ENCODE results near the gene SUGP1. TPM values are rescaled to one million over a fixed set of nuclear protein-coding genes. Genes with fewer than 3 reads are reported as not detected.
A peak's percentile ranks its signal among the peaks of the same experiment; 100 is the strongest.

The SUGP1 gene
- polyA plus RNA-seq, 1 of the 3 experiments (the other 2 are of a cell fraction) = 43.2 TPM

GRCh38 chr19:19304186-19304965 lies 15.9 kb downstream of the SUGP1 start:
- Histone ChIP-seq H3K4me3 (ENCODE audit: low read depth in 2 of 2, low read length in 1 of 2) (no peak overlapping the region), H3K27me3 (ENCODE audit: insufficient read depth) (no peaks in the 10 kb centered on the region), H3K27ac (ENCODE audit: low read depth in 2 of 2, low read length in 1 of 2) (peak overlapping the region in 1 of 2 experiments; percentile 17; a peak in 1 of 4 replicates), H3K9me3 (no peaks in the 10 kb centered on the region), H3K36me3 (replicated peaks in 1 of 2; ENCODE audit: control insufficient read depth in 1 of 2, insufficient read depth in 2 of 2, low read length in 1 of 2) (peaks cover 3 to 60% of the 10 kb centered on the region in 2 experiments), H2AFZ (ENCODE audit: low read depth) (no peak overlapping the region), H3F3A (replicated peaks; ENCODE audit: insufficient read depth) (no peaks in the 10 kb centered on the region), H3K9ac (no peak overlapping the region), H3K9me2 (no peaks in the 10 kb centered on the region), H3K79me2 (ENCODE audit: insufficient read depth) (0 out of 2 replicates have a peak, but pooled peaks cover 4% of the 10 kb centered on the region), H3K4me2 (no peak overlapping the region), H4K20me1 (ENCODE audit: insufficient read depth) (no peaks in the 10 kb centered on the region), H3K4me1 (ENCODE audit: control insufficient read depth in 1 of 2, insufficient read depth in 2 of 2, low read depth in 1 of 2, low read length in 1 of 2) (peaks cover 0 to 17% of the 10 kb centered on the region in 2 experiments; a peak in 1 of 4 replicates)
- no peak for TF ChIP-seq GATA2 (CRISPR knock-in tag; IDR thresholded peaks at IDR 0.05)
- TF ChIP-seq MXI1 (IDR thresholded peaks at IDR 0.05; ENCODE audit: low read depth, low read length) = peak; percentile 31; the same call in 1 of the 2 replicates
- ChIA-PET CTCF (interaction anchor here (0.9 to 1.2 kb wide), 2 partner anchors 38 to 158 kb away, joined by 3 to 4 read pairs; no protein-coding TSS in a partner anchor), POLR2A (no interaction called here)
- 92% methylated on average over 13 of the region's 14 CpGs for WGBS (ENCODE audit: low lambda C conversion rate)
- DNase-seq = peak; percentile 77

- H3K4me3 ChIP-seq (ENCODE audit: low read depth in 2 of 2, low read length in 1 of 2) = no peak overlapping the region
- no peak for TF ChIP-seq ELF1 (IDR thresholded peaks at IDR 0.05)
- TF ChIP-seq EP300 (IDR thresholded peaks at IDR 0.05; ENCODE audit: borderline replicate concordance in 1 of 2, low read depth in 1 of 2, low read length in 1 of 2) = no peak
- no peak for TF ChIP-seq NRF1 (IDR thresholded peaks at IDR 0.05; ENCODE audit: low read depth, low read length)
- no peak for TF ChIP-seq TCF12 (IDR thresholded peaks at IDR 0.05)
- TF ChIP-seq GABPA (IDR thresholded peaks at IDR 0.05; ENCODE audit: low read depth) = no peak
- no peak for TF ChIP-seq RFX5 (IDR thresholded peaks at IDR 0.05; ENCODE audit: low read length)
- TF ChIP-seq MAX (IDR thresholded peaks at IDR 0.05; ENCODE audit: low read depth) = no peak
- no peak for TF ChIP-seq USF2 (IDR thresholded peaks at IDR 0.05; ENCODE audit: borderline replicate concordance, low read depth, low read length)
- TF ChIP-seq, protein P1, sequence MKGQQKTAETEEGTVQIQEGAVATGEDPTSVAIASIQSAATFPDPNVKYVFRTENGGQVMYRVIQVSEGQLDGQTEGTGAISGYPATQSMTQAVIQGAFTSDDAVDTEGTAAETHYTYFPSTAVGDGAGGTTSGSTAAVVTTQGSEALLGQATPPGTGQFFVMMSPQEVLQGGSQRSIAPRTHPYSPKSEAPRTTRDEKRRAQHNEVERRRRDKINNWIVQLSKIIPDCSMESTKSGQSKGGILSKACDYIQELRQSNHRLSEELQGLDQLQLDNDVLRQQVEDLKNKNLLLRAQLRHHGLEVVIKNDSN (IDR thresholded peaks at IDR 0.05; ENCODE audit: borderline replicate concordance, low read depth) = no peak
- TF ChIP-seq POLR2AphosphoS5 (IDR thresholded peaks at IDR 0.05; ENCODE audit: low read depth, low read length) = no peak
Measured at GRCh38 chr19:19303411-19303810, 16.9 kb downstream of the SUGP1 start.

More at GRCh38 chr19:19303411-19303810, 16.9 kb downstream of the SUGP1 start:
- WGBS (ENCODE audit: low lambda C conversion rate) = 97% methylated on average over 11 of the region's 14 CpGs
- Histone ChIP-seq H3K27ac (ENCODE audit: low read depth in 2 of 2, low read length in 1 of 2) (no peak overlapping the region), H3K4me1 (ENCODE audit: control insufficient read depth in 1 of 2, insufficient read depth in 2 of 2, low read depth in 1 of 2, low read length in 1 of 2) (peaks cover 0 to 17% of the 10 kb centered on the region in 2 experiments; a peak in 1 of 4 replicates), H2AFZ (ENCODE audit: low read depth) (no peak overlapping the region), H3F3A (replicated peaks; ENCODE audit: insufficient read depth) (no peaks in the 10 kb centered on the region), H3K9me3 (no peaks in the 10 kb centered on the region), H3K9ac (no peak overlapping the region), H3K27me3 (ENCODE audit: insufficient read depth) (no peaks in the 10 kb centered on the region), H3K9me2 (no peaks in the 10 kb centered on the region), H3K36me3 (replicated peaks in 1 of 2; ENCODE audit: control insufficient read depth in 1 of 2, insufficient read depth in 2 of 2, low read length in 1 of 2) (peaks cover 0 to 60% of the 10 kb centered on the region in 2 experiments), H3K79me2 (ENCODE audit: insufficient read depth) (0 out of 2 replicates have a peak, but pooled peaks cover 4% of the 10 kb centered on the region), H4K20me1 (ENCODE audit: insufficient read depth) (no peaks in the 10 kb centered on the region), H3K4me2 (no peak overlapping the region)
- DNase-seq = no peak
- ChIA-PET POLR2A (no interaction called here), CTCF (no interaction called here)
